Fibroblast of the aortic adventitia (primary cell): Measurements from ENCODE around the gene KLK15. TPM values are rescaled to one million over a fixed set of nuclear protein-coding genes. Genes with fewer than 3 reads are reported as not detected.

Experiments used
- DNase-seq: peaks from one replicate; pipeline ENCODE4 v3.0.0-alpha.2; 2010; ENCODE audit warnings: low read depth
- H3K4me3 ChIP-seq: 2 replicates; pipeline ENCODE4 v1.5.1; 2011; ENCODE audit warnings: low read depth, mild to moderate bottlenecking, control low read depth, low read length, moderate library complexity
- CTCF ChIP-seq: IDR thresholded peaks from 2 replicates; pipeline ENCODE4 v1.5.1; 2011; ENCODE audit warnings: mild to moderate bottlenecking, low read length, control low read depth, inconsistent platforms; ENCODE audit not compliant: insufficient read depth
- total RNA-seq: library from RNA; depleted of rRNA; stranded (reverse); fragments of >200 nt; gene quantifications from 2 replicates; pipeline ENCODE4 v1.2.3, GENCODE V29; 2012; ENCODE audit warnings: low replicate concordance

Gene KLK15
- total RNA-seq, 1 donor, result not detected

- no peak overlapping the region for H3K4me3 ChIP-seq
- no peak for DNase-seq
- no peak for TF ChIP-seq CTCF
Observed at GRCh38 chr19:50821622-50822021, 11.8 kb downstream of the KLK15 start.

- DNase-seq, result no peak
- TF ChIP-seq CTCF, result no peak
- no peak overlapping the region for H3K4me3 ChIP-seq
Observed at GRCh38 chr19:50821248-50821612, 12.1 kb downstream of the KLK15 start.

GRCh38 chr19:50820549-50821247, 12.7 kb downstream of the KLK15 start:
- TF ChIP-seq CTCF, result no peak
- no peak for DNase-seq
- H3K4me3 ChIP-seq, result no peak overlapping the region

DNA sequence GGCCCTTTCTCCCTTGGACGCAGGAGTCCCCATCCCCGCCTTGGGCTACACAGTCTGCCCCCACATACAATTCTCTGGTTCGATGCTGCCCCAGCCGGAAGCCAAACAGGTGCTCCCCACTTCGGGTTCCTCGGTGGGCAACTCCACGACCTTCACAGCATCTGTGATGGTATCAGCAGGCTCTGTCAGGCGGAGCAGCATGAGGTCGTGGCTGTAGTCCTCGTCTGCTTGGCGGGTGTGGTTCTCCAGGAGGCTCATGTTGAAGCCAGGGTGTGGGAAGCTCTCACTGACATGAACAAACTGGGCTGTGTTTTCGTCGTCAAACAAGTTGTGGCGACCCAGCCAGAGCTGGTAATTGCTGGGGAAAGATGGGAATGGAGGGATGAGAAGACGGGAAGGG, 13.3 kb downstream of the KLK15 start:
- DNase-seq, result no peak
- TF ChIP-seq CTCF, result no peak

DNA sequence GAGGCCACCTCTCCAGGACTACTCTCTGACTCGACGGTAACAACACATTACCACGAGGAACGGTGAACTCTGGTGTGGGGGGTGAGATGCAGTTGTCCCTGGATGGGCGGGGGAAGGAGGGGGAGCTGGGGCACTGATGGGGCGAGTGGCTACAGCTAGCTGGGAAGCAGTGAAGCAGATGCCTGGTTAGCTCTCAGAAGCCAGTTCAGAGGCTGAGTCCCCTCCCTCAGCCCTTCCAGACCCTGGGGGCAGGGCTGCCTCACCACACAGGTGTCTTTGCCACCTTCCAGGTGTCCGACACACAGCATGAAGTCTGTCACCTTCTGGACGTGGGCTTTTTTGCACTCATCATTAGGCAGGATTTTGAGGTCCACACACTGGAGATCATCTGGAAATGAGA, 13.7 kb downstream of the KLK15 start:
- H3K4me3 ChIP-seq, result no peak overlapping the region
- no peak for DNase-seq
- no peak for TF ChIP-seq CTCF

More for the DNA sequence above, 13.3 kb downstream of the KLK15 start:
- no peak overlapping the region for H3K4me3 ChIP-seq

GRCh38 chr19:50818859-50819472, 14.4 kb downstream of the KLK15 start:
- DNase-seq, result no peak
- TF ChIP-seq CTCF, result no peak

More at GRCh38 chr19:50818859-50819472, 14.4 kb downstream of the KLK15 start:
- H3K4me3 ChIP-seq, result no peak overlapping the region
